Measurements from ENCODE around the gene NHERF1. TPM values are rescaled to one million over a fixed set of nuclear protein-coding genes. Genes with fewer than 3 reads are reported as not detected.

Gene NHERF1
- total and polyA plus RNA-seq, 9 of the 15 experiments (the other 6 are each of a cell fraction or from before 2014, with no cell fraction given) = 11.4 to 79.9 (median 36.9) TPM

DNA sequence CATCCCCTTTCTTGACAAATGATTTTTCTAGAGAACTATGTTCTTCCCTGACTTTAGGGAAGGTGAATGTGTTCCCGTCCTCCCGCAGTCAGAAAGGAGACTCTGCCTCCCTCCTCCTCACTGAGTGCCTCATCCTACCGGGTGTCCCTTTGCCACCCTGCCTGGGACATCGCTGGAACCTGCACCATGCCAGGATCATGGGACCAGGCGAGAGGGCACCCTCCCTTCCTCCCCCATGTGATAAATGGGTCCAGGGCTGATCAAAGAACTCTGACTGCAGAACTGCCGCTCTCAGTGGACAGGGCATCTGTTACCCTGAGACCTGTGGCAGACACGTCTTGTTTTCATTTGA is 20.3 kb downstream of the NHERF1 start:
- TF ChIP-seq, protein P1, sequence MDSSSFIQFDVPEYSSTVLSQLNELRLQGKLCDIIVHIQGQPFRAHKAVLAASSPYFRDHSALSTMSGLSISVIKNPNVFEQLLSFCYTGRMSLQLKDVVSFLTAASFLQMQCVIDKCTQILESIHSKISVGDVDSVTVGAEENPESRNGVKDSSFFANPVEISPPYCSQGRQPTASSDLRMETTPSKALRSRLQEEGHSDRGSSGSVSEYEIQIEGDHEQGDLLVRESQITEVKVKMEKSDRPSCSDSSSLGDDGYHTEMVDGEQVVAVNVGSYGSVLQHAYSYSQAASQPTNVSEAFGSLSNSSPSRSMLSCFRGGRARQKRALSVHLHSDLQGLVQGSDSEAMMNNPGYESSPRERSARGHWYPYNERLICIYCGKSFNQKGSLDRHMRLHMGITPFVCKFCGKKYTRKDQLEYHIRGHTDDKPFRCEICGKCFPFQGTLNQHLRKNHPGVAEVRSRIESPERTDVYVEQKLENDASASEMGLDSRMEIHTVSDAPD (CRISPR knock-in tag; IDR thresholded peaks at IDR 0.05) = no peak
- TF ChIP-seq SIRT6 (IDR thresholded peaks at IDR 0.05; ENCODE audit: low read depth, low read length) = peak; percentile 58
- TF ChIP-seq POLR2A (conservative IDR thresholded peaks at IDR 0.05) = peak; percentile 26; the same call in 1 of the 2 replicates
- peak; percentile 18; the same call in 1 of the 2 replicates for TF ChIP-seq SUPT5H (IDR thresholded peaks at IDR 0.05)
- TF ChIP-seq, protein P2, sequence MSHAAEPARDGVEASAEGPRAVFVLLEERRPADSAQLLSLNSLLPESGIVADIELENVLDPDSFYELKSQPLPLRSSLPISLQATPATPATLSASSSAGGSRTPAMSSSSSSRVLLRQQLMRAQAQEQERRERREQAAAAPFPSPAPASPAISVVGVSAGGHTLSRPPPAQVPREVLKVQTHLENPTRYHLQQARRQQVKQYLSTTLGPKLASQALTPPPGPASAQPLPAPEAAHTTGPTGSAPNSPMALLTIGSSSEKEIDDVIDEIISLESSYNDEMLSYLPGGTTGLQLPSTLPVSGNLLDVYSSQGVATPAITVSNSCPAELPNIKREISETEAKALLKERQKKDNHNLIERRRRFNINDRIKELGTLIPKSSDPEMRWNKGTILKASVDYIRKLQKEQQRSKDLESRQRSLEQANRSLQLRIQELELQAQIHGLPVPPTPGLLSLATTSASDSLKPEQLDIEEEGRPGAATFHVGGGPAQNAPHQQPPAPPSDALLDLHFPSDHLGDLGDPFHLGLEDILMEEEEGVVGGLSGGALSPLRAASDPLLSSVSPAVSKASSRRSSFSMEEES (CRISPR knock-in tag; IDR thresholded peaks at IDR 0.05) = no peak
- TF ChIP-seq, protein P3, sequence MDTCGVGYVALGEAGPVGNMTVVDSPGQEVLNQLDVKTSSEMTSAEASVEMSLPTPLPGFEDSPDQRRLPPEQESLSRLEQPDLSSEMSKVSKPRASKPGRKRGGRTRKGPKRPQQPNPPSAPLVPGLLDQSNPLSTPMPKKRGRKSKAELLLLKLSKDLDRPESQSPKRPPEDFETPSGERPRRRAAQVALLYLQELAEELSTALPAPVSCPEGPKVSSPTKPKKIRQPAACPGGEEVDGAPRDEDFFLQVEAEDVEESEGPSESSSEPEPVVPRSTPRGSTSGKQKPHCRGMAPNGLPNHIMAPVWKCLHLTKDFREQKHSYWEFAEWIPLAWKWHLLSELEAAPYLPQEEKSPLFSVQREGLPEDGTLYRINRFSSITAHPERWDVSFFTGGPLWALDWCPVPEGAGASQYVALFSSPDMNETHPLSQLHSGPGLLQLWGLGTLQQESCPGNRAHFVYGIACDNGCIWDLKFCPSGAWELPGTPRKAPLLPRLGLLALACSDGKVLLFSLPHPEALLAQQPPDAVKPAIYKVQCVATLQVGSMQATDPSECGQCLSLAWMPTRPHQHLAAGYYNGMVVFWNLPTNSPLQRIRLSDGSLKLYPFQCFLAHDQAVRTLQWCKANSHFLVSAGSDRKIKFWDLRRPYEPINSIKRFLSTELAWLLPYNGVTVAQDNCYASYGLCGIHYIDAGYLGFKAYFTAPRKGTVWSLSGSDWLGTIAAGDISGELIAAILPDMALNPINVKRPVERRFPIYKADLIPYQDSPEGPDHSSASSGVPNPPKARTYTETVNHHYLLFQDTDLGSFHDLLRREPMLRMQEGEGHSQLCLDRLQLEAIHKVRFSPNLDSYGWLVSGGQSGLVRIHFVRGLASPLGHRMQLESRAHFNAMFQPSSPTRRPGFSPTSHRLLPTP (IDR thresholded peaks at IDR 0.05; ENCODE audit: borderline replicate concordance, extremely low read depth, insufficient read length) = no peak
- TF ChIP-seq ZNF212 (CRISPR knock-in tag; IDR thresholded peaks at IDR 0.05) = no peak
- TF ChIP-seq, protein P4, sequence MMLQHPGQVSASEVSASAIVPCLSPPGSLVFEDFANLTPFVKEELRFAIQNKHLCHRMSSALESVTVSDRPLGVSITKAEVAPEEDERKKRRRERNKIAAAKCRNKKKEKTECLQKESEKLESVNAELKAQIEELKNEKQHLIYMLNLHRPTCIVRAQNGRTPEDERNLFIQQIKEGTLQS (IDR thresholded peaks at IDR 0.05) = no peak
- TF ChIP-seq, protein P4 (CRISPR knock-in tag; conservative IDR thresholded peaks at IDR 0.05) = no peak
- H3K4me2 ChIP-seq (ENCODE audit: insufficient read depth, low read length) = no peak overlapping the region
- intact Hi-C loops (cut with micrococcal nuclease) (no loop called here), in situ Hi-C loops (cut with MboI) (no loop called here)
- no peaks in the 10 kb centered on the region for H3K9me3 ChIP-seq (replicated peaks; ENCODE audit: control insufficient read depth, insufficient read depth, low read depth, low read length)
- no peaks in the 10 kb centered on the region for H3K79me2 ChIP-seq (ENCODE audit: control insufficient read depth, insufficient read depth, low read length)
- H3K4me1 ChIP-seq (replicated peaks in 1 of 2; ENCODE audit: control insufficient read depth in 2 of 2, insufficient read depth in 2 of 2, low read length in 2 of 2) = peaks cover 0 to 18% of the 10 kb centered on the region in 2 experiments; a peak in 3 of 5 replicates
- H3K9me1 ChIP-seq (ENCODE audit: control insufficient read depth, insufficient read depth, low read length) = no peaks in the 10 kb centered on the region
- no peak overlapping the region for H3K4me3 ChIP-seq
- H3K27ac ChIP-seq (ENCODE audit: extremely low read depth, low read depth, low read length) = no peak overlapping the region
- no peak overlapping the region for H2AFZ ChIP-seq (ENCODE audit: low read depth, low read length)
- ATAC-seq = no peak
- no peak for DNase-seq (ENCODE audit: extremely low read depth in 1 of 4, low spot score in 3 of 4)
- no peak overlapping the region for H3K9ac ChIP-seq (ENCODE audit: insufficient read depth in 1 of 2, low read depth in 2 of 2, low read length in 2 of 2)
- FAIRE-seq = no peak
- CTCF ChIA-PET (ENCODE audit: low intra/inter-chr PET ratio) = interaction anchor here (0.6 to 3.6 kb wide), 2 partner anchors 23 to 132 kb away, joined by 3 to 41 read pairs; no protein-coding TSS in a partner anchor
- no peaks in the 10 kb centered on the region for H3K27me3 ChIP-seq (ENCODE audit: control insufficient read depth in 2 of 2, insufficient read depth in 2 of 2, low read length in 2 of 2)
- 90% methylated on average over 7 of the region's 7 CpGs for WGBS (ENCODE audit: insufficient coverage, low coverage, missing lambda C conversion rate)
- peaks cover 75% of the 10 kb centered on the region for H3K36me3 ChIP-seq (ENCODE audit: control insufficient read depth, insufficient read depth, low read length)
- peaks cover 17% of the 10 kb centered on the region for H4K20me1 ChIP-seq (replicated peaks; ENCODE audit: control insufficient read depth, insufficient read depth, low read length)
- BruUV-seq (replicated peaks) = TSS peak; percentile 70
- POLR2A ChIA-PET = interaction anchor here (0.7 to 0.9 kb wide), 2 partner anchors 8 to 20 kb away, joined by 3 read pairs; no protein-coding TSS in a partner anchor
